Measurements from ENCODE around the gene MB.

Gene MB

GRCh38 chr22:35599364-35599763 lies 17.8 kb downstream of the MB start:
- TF ChIP-seq, protein P1, sequence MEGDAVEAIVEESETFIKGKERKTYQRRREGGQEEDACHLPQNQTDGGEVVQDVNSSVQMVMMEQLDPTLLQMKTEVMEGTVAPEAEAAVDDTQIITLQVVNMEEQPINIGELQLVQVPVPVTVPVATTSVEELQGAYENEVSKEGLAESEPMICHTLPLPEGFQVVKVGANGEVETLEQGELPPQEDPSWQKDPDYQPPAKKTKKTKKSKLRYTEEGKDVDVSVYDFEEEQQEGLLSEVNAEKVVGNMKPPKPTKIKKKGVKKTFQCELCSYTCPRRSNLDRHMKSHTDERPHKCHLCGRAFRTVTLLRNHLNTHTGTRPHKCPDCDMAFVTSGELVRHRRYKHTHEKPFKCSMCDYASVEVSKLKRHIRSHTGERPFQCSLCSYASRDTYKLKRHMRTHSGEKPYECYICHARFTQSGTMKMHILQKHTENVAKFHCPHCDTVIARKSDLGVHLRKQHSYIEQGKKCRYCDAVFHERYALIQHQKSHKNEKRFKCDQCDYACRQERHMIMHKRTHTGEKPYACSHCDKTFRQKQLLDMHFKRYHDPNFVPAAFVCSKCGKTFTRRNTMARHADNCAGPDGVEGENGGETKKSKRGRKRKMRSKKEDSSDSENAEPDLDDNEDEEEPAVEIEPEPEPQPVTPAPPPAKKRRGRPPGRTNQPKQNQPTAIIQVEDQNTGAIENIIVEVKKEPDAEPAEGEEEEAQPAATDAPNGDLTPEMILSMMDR (IDR thresholded peaks at IDR 0.05; ENCODE audit: low read depth, low read length, missing control alignments), result no peak

GRCh38 chr22:35598396-35598710 lies 18.8 kb downstream of the MB start:
- TF ChIP-seq, protein P1 (IDR thresholded peaks at IDR 0.05; ENCODE audit: low read depth, low read length, missing control alignments), result no peak
- H3K4me3 ChIP-seq (replicated peaks; ENCODE audit: low read depth, low read length), result no peak overlapping the region
- no peak for DNase-seq (ENCODE audit: extremely low read depth, low read depth)

More at GRCh38 chr22:35599364-35599763, 17.8 kb downstream of the MB start:
- H3K4me3 ChIP-seq (replicated peaks; ENCODE audit: low read depth, low read length), result no peak overlapping the region
- no peak for DNase-seq (ENCODE audit: extremely low read depth, low read depth)

- TF ChIP-seq, protein P1 (IDR thresholded peaks at IDR 0.05; ENCODE audit: low read depth, low read length, missing control alignments), result no peak
- DNase-seq (ENCODE audit: extremely low read depth, low read depth), result no peak
- no peak overlapping the region for H3K4me3 ChIP-seq (replicated peaks; ENCODE audit: low read depth, low read length)
Measured at GRCh38 chr22:35597692-35598395, 19.3 kb downstream of the MB start.

DNA sequence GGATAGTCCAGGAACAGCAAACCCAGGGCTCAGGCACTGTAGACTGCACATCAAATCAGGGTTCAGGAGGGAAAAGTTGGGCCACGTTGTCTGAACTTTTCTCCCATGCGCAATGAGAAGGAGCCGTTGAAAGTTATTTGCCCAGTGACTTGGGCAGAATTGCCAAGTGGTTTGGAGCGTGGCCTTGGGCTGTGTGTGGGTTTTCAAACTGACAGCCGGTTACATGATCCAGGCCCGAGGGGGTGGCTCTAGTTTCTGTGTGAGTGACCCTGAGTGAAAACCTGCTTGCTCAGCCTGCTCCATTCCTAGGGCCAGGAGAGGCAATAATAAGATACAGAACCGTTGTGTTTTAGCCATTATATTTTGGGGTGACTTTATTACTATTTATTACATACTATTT lies 20.3 kb downstream of the MB start:
- no peak for DNase-seq (ENCODE audit: extremely low read depth, low read depth)
- no peak overlapping the region for H3K4me3 ChIP-seq (replicated peaks; ENCODE audit: low read depth, low read length)
- TF ChIP-seq, protein P1 (IDR thresholded peaks at IDR 0.05; ENCODE audit: low read depth, low read length, missing control alignments), result no peak

DNA sequence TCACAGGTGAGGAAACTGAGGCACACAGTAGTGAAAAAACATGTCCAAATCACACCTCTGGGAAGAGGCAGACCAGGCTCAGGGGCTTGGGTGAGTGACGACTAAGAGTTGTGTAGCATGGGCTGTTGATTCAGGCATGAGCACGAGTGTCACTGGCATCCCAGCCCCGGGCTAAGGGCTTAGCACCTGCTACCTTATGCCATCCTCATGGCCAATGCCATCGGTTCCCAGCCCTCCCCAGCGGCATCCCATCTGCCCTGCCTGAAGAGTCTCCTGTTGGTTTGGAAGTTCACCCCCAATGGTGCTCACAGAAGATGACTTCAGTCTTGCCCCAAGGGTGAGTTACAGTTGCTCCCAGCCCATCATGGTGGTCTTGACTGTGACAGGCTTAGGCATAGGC lies 22.4 kb downstream of the MB start:
- TF ChIP-seq, protein P1 (IDR thresholded peaks at IDR 0.05; ENCODE audit: low read depth, low read length, missing control alignments), result no peak
- DNase-seq (ENCODE audit: extremely low read depth, low read depth), result no peak
- H3K4me3 ChIP-seq (replicated peaks; ENCODE audit: low read depth, low read length), result no peak overlapping the region

DNA sequence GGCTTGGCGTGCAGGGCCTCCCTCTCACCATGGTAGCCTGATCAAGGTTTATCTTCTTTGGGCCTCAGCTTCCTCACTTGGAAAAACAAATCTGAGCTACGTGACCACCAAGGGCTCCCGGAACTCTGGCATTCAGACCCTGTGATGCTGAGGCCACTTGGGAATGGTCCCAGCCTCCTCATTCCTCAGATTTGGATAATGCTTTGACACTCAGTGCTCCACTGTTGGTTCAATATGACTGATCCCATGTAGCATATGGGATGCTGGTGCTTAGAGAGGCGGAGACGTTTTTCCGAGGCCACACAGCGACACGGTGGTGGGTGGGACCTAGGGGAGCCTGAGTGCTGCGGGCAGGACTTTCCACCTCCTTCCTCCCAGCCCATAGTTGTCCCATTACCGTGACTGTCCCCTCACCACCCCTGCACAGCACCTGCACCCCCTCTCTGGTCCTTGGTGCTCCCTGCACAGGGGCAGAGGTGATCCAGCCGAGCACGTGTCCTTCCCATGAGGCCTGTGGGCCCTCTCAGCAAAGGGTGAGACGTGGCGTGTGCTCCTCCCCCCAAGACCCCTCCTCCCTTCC lies 23.1 kb downstream of the MB start:
- DNase-seq (ENCODE audit: extremely low read depth, low read depth), result no peak
- TF ChIP-seq, protein P1 (IDR thresholded peaks at IDR 0.05; ENCODE audit: low read depth, low read length, missing control alignments), result no peak
- no peak overlapping the region for H3K4me3 ChIP-seq (replicated peaks; ENCODE audit: low read depth, low read length)

Data from HFF-Myc (cell line).